GM18861 (cell line): ENCODE measurements around the gene GPR146.
"Not testable (repeated sequence)": the region's sequence is repeated elsewhere in the genome, so short reads cannot be mapped to it uniquely, and the experiment has no call there.

Source experiments
- ATAC-seq: cut with Tn5 transposase; IDR thresholded peaks from one replicate; pipeline ENCODE4 v1.9.1; 2021; ENCODE audit not compliant: unreplicated experiment

The GPR146 gene

DNA sequence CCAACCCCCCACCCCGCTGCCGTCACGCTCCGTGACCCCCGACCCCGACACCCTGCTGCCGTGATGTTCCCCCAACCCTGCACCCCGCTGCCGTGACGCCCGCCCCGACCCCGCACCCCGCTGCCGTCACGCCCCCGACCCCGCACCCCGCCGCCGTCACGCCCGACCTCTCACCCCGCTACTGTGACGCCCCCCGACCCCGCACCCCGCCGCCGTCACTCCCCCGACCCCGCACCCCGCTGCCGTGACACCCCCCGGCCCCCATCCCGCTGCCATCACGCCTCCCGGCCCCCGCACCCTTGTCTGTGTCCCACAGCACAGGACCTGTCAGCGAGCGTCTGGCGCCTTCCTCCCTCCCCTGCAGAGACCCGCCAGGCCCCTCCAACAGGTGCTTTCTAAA is 29.7 kb downstream of the GPR146 start:
- ATAC-seq = not testable (repeated sequence)

DNA sequence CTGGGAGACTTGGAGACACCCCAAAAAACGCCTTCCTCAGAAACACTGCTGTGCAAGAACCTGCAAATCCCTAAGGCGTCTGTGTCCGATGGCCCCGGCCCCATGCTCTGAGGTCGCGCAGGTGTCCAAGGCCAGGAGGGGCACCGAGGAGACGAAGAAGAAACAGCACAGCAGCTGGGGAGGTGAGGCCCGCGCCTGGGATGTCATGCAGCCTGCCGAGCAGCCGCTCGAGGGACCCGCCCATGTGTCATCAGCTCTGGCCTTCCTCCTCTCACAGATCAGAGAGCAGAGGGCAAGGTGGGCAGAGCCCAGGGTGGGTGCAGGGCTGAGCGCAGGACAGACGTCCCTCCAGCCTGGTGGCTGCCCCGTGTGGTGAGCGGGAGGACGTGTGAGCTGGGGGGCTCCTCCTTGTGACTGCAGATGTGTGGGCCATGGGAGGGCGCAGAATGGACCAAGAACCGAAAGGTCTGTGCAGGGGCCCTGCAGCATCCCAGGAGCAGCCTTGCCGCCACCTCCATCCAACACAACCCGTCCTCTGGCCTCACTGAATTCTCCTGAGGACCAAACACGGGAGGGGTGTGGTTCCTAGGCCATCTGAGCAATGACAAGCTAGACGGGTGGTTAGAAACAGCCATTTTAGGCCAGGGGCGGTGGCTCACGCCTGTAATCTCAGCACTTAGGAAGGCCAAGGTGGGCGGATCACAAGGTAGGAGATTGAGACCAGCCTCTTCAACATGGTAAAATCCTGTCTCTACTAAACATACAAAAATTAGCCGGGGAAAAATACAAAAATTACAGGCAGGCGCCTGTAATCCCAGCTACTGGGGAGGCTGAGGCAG is 30.5 kb downstream of the GPR146 start:
- no peak for ATAC-seq

DNA sequence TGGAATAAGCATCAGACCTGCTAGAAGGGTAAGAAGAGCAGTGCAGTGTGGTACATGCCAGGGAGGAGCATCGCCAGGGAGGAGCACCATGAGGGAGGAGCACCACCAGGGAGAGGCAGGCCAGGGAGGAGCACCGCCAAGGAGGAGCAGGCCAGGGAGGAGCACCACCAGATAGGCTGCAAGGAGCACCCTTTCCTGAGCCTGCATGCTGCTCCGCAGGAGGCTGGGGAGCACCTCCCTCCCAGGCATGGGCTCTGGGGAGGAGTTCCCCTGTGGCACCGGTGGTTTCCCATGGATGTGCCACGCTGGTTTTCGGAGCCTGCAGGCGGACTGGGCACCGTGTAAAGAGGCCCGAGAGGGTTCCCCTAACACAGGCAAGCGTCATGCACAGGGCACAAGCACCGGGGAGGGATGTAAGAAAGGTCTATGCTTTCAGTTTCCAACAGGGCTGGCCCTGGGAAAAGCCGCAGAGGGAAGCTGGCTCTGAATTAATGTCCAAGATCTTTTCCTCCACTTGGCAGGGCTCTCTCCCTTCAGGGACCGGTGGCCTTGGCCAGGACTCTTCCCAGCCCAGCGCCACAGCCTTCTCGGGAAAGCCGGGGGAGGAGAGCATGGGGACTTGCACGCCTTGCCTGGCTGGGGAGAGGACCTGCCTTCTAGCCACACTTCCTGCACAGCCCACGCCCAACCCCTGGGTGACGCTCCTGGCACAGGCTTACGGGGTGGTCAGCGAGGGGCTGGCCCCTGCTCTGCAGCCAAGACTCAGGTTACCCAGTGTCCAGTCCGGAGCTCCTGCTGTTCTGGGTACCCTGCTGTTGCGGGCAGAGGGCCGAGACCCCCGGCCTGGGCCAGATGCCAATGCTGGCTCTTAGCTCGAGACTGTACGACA is 32.1 kb downstream of the GPR146 start:
- no peak for ATAC-seq

GRCh38 chr7:1078519-1078918 is 34.2 kb downstream of the GPR146 start:
- ATAC-seq = no peak

DNA sequence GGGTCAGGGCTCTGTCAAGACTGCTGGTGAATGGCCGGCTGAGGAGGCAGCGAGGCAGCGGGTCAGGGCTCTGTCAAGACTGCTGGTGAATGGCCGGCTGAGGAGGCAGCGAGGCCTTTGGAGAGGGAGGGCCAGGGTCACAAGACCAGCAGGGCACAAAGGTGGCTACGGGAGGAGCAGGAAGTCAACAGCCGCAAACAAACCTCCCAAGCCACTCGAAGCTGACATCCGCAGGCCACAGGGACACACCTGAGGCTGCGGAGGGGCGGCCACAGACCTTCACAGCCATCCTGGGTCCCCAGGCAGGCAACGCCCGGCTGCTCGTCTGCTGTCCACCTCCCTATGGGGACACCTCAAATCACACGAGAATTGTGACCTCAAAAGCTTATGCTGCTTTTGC is 34.6 kb downstream of the GPR146 start:
- no peak for ATAC-seq

DNA sequence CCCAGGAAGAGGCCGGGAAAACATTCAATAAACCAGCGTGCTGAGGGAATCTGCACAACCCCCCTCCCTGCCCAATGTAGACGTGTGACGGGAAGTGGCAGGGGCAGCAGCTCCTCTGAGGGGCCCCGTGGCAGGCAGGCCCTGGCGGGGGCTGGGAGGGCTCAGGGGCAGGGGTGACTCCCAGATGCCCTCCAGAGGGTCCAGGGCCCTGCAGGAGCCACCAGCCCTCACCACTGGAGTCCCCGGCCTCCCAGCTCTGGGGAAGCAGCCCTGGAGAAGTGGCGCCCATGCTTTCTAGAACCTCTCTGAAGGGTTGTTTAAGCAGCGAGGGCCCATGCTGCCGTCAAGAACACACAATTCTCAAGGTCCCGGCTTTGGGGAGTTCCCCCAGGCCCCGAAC is 35.2 kb downstream of the GPR146 start:
- ATAC-seq = no peak

- no peak for ATAC-seq
These were observed 36.0 kb downstream of the GPR146 start for GRCh38 chr7:1080252-1080920.

- no peak for ATAC-seq
These were observed 36.5 kb downstream of the GPR146 start for GRCh38 chr7:1080921-1081255.

DNA sequence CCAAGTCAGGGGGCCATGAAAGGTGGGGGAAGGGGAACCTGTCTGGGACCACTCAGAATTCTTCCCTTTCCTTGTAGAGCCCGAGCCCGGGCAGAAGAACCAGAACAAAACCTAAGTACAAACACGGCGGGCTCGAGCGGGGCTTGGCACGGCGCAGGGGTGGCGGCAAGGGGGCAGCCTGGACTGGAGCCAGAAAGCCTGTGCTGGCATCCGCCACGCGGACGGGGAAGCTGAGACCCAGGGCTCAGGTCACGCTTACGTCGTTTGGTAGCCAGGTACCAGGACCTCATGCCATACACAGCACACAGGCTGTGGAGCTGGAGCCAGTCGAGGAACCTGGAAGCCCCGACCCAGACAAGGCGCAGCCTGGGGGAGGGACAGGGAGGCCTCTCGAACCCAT is 37.0 kb downstream of the GPR146 start:
- no peak for ATAC-seq

GRCh38 chr7:1081931-1082401 is 37.6 kb downstream of the GPR146 start:
- ATAC-seq = no peak

DNA sequence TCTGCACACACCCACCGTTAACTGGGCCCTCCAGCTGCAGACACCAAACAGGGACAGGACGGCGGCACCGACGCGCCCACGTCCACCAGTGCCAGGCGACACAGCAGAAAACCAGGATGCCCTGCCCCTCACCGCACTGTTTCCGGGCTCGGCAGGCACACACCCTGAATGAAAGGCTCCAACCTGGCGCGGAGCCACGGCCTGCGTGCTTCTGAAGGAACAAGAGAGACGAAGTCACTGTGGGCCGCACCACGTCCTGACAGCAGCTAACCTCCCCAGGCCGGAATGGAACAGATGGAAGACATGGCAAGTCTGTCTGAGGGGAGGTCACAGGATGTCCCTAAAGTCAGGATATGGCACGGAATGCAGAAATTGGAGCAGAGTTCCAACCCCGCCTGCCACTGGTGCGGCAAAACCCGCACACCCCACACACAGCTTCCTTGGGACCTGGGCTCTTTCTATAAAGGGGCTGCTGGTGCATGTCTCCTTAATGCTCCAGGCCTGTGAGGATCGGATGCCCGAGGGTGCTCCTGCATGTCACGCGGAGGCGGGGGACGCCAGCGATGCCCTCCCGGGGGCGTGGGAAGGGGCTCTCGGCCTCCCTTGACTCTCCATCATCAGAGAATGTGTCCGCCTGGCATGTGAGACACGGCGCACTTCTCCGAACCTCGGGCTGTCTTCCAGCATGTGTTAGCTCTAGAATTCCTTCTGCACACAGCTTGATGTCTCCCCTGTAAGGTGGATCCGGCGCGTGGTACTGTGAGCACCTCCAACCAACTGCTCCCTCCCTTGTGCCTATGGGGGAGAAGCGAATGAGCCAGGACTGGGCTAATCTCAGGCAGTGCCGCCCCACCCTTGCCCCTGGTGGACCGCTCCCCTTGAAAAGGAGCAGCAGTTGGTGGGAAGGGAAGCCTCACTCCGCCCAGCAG is 39.6 kb downstream of the GPR146 start:
- ATAC-seq = no peak

DNA sequence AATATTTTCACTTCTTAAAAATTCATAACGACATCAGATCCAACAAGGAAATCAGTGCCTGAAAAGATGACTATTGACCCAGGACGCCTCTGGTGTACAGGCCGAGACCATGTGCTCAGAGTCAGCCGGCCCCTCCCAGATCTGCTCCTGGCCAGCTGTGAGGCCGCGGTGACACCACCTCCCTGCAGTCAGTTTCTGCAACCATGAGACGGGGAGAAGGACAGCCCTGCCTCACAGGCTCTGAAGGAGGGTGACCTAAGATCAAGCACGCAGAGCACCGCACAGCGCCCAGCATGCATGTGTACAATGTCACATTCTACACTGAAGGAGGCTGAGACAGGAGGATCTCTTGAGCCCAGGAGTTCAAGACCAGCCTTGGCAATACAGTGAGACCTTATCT is 40.9 kb downstream of the GPR146 start:
- no peak for ATAC-seq

GRCh38 chr7:1085910-1086421 is 41.6 kb downstream of the GPR146 start:
- peak; percentile 15 for ATAC-seq

DNA sequence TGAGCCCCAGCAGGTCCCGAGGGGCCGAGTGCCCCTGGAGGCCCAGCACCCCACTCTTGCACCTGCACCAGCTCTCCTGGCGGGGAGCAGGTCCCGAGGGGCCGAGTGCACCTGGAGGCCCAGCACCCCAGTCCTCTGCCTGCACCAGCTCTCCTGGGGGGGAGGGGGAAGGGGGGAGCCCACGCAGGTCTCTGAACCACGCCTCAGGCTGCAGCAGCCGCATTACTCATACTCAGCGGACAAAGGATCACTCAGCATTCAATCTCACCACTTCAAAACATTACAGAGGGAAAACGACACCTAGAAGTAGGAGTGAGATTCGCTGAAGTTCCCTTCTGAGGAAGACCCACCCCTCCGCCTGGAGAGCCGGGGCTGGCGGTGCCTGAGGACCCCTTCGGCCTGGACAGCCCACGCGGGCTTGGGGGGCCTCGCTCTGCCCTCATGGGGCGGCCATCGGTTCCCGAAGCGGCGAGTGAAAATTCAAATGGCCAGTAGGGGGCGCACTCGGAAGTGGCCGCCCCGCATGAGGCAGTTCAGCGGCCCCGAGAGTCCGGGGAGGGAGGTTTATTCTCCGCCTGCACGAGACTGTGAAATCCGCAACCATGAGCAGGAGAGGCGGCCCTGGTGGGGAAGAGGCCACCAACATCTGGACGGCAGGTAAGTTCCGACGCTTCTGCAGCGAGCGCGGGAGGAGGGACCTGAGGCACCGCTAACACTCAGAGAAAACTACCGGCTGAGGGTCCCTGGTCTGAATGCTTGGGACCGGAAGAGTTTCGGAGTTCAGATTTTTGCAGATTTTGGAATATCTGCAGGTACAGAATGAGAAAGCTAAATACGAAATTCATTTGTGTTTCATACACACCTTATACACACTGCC is 42.5 kb downstream of the GPR146 start:
- ATAC-seq = peak; percentile 54

DNA sequence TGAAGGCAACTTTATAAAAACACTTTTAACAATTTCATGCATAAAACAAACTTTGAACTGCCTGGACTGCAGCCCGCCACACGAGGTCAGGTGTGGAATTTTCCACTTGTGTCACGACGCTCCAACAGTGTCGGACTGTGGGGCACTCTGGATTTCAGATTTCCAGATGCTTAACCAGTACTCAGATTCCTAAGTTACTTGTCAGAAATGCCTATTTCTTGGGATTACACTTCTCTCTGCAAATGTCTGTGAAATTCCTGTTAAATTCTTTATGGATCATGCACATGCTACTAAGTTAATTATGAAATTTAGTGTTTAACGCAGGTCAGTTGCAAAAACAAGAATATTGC is 43.1 kb downstream of the GPR146 start:
- ATAC-seq = no peak

DNA sequence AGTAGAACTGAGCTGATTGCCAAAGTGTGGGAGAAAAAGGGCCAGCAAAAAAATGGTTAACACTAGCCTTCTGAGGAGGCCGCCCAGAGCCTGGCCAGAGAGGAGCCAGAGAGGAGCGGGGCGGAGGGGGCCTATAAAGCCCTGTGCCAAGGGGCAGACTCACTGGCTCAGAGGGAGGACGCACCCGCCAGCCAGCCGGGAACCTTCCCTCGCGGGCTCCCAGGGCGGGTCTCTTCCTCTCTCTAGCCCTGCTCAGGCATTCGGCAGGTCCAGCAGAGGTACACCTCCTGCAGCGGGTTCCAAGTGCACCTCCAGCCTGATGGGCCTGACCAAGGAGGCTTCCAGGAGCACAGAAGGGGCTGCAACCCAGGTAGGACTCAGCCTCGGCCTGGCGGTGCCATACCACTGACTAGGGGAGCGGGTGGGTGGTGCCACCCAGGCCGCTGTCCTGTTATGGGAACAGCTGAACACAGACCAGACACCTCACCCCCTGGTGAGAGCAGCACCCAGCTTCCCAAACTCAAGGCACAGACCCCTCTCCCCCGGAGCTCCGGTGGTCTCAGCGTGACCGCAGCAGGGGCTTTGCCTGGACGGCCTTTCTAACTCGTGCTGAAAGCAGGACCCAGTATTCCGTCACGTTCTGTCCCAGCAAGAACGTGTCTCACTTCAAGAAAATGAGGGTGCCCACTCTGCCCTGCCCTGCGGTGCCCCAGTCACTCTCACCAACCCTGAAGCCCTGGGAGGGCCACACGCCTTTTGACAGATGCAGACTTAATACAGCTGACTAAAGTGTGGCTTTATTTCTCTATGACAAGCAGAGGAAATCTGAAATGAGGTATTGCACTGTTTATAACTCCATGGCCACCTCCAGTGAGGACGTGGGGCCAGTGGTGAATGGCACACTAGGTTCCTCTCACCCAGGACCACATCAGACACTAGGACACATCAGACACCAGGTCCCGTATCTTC is 43.9 kb downstream of the GPR146 start, which contains the start of gene GPER1:
Gene GPER1 (plus strand): TSS at position 162 of the 969 bp plus-strand sequence. CDS start 3,616 bp downstream, outside the sequence.
- no peak for ATAC-seq

DNA sequence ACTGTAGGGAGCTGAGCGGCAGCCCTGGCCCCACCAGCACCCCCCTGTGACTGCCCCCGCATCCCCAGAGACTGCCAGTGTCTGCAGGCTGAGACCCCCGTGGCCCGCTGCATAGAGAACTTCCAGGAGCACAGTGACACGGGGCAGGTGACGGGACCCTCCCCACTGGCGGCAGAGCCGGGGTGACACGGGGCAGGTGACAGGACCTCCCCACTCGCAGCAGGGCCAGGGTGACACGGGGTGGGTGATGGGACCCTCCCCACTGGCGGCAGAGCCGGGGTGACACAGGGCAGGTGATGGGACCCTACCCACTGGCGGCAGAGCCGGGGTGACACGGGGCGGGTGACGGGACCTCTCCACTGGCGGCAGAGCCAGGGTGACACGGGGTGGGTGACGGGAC is 45.9 kb downstream of the GPR146 start:
- ATAC-seq = no peak
